Stimulated activated CD8-positive, alpha-beta memory T cell treated with anti-CD3 and anti-CD28 coated beads, Interleukin-4, amount 100 ng/mL, for 24 hours (primary cell): Measurements from ENCODE around the gene ADAMTS17.
"Not testable (repeated sequence)": the region's sequence is repeated elsewhere in the genome, so short reads cannot be mapped to it uniquely, and the experiment has no call there.

Source experiments
- DNase-seq: peaks from one replicate; pipeline ENCODE4 v3.0.0-alpha.2; 2020; ENCODE audit warnings: low read depth

ADAMTS17 gene

GRCh38 chr15:100107606-100108225, 234.1 kb downstream of the ADAMTS17 start:
- DNase-seq: no peak

GRCh38 chr15:100107151-100107550, 234.6 kb downstream of the ADAMTS17 start:
- DNase-seq: no peak

GRCh38 chr15:100106732-100107131, 235.0 kb downstream of the ADAMTS17 start:
- DNase-seq: no peak

GRCh38 chr15:100105101-100105500, 236.7 kb downstream of the ADAMTS17 start:
- DNase-seq: no peak

GRCh38 chr15:100104245-100104644, 237.5 kb downstream of the ADAMTS17 start:
- DNase-seq: no peak

GRCh38 chr15:100103828-100104227, 237.9 kb downstream of the ADAMTS17 start:
- no peak for DNase-seq

GRCh38 chr15:100101426-100102089, 240.2 kb downstream of the ADAMTS17 start:
- no peak for DNase-seq

- no peak for DNase-seq
These were observed 240.8 kb downstream of the ADAMTS17 start for GRCh38 chr15:100100926-100101325.

- DNase-seq: no peak
These were observed 241.8 kb downstream of the ADAMTS17 start for GRCh38 chr15:100099976-100100375.

- DNase-seq: no peak
These were observed 243.1 kb downstream of the ADAMTS17 start for GRCh38 chr15:100098705-100099104.

- no peak for DNase-seq
These were observed 244.2 kb downstream of the ADAMTS17 start for GRCh38 chr15:100097342-100098127.

- no peak for DNase-seq
These were observed 245.1 kb downstream of the ADAMTS17 start for GRCh38 chr15:100096700-100097099.

GRCh38 chr15:100096248-100096600, 245.6 kb downstream of the ADAMTS17 start:
- DNase-seq: no peak

- no peak for DNase-seq
These were observed 246.1 kb downstream of the ADAMTS17 start for GRCh38 chr15:100095541-100096247.

GRCh38 chr15:100094127-100094510, 247.7 kb downstream of the ADAMTS17 start:
- DNase-seq: no peak

- DNase-seq: no peak
These were observed 248.3 kb downstream of the ADAMTS17 start for GRCh38 chr15:100093211-100094126.

GRCh38 chr15:100092034-100092433, 249.7 kb downstream of the ADAMTS17 start:
- DNase-seq: no peak

GRCh38 chr15:100090411-100090810, 251.4 kb downstream of the ADAMTS17 start:
- DNase-seq: no peak

GRCh38 chr15:100084042-100084821, 257.5 kb downstream of the ADAMTS17 start:
- DNase-seq: not testable (repeated sequence)

- DNase-seq: no peak
These were observed 258.2 kb downstream of the ADAMTS17 start for GRCh38 chr15:100083572-100083971.
